GDM1 (cell line): ENCODE results near the gene BTBD10.

Source experiments
- DNase-seq: peaks from one replicate; lab custom pipeline; 2025; lab: John Stamatoyannopoulos, UW

BTBD10 gene

GRCh38 chr11:13462901-13463778 lies at the start of gene BTBD10:
Gene BTBD10, minus strand, starts transcription at chr11:13463222. Its CDS starts 18,098 bp downstream, at chr11:13445124.
- DNase-seq = peak; percentile 94

- no peak for DNase-seq
These were observed 40.4 kb upstream of the BTBD10 start for GRCh38 chr11:13503393-13503792.

- DNase-seq = no peak
These were observed 39.5 kb upstream of the BTBD10 start for GRCh38 chr11:13502492-13502891.

GRCh38 chr11:13495929-13496328 lies 32.9 kb upstream of the BTBD10 start, which contains the start of gene PTH:
Gene PTH, minus strand, starts transcription at chr11:13495997. Its CDS starts 3,142 bp downstream, at chr11:13492855.
- no peak for DNase-seq

- DNase-seq = no peak
These were observed 31.0 kb upstream of the BTBD10 start for GRCh38 chr11:13494051-13494450.

- no peak for DNase-seq
These were observed 24.6 kb upstream of the BTBD10 start for GRCh38 chr11:13487661-13488030.

- no peak for DNase-seq
These were observed 24.1 kb upstream of the BTBD10 start for GRCh38 chr11:13486926-13487660.

- DNase-seq = no peak
These were observed 17.2 kb upstream of the BTBD10 start for GRCh38 chr11:13480198-13480597.

- DNase-seq = no peak
These were observed 16.7 kb upstream of the BTBD10 start for GRCh38 chr11:13479688-13480087.

- DNase-seq = no peak
These were observed 12.1 kb upstream of the BTBD10 start for GRCh38 chr11:13475091-13475490.

GRCh38 chr11:13473013-13473722 lies 10.1 kb upstream of the BTBD10 start:
- DNase-seq = no peak

GRCh38 chr11:13468750-13469149 lies 5.7 kb upstream of the BTBD10 start:
- DNase-seq = no peak

GRCh38 chr11:13465909-13466371 lies 2.9 kb upstream of the BTBD10 start:
- DNase-seq = no peak

GRCh38 chr11:13463779-13464290 lies 813 bp upstream of the BTBD10 start:
- DNase-seq = no peak

- DNase-seq = peak; percentile 39
These were observed 616 bp downstream of the BTBD10 start for GRCh38 chr11:13462311-13462900.

- no peak for DNase-seq
These were observed 1.7 kb downstream of the BTBD10 start for GRCh38 chr11:13461291-13461690.

- no peak for DNase-seq
These were observed 12.1 kb downstream of the BTBD10 start for GRCh38 chr11:13450832-13451397.

- no peak for DNase-seq
These were observed 13.5 kb downstream of the BTBD10 start for GRCh38 chr11:13449522-13449921.

GRCh38 chr11:13448876-13449275 lies 14.1 kb downstream of the BTBD10 start:
- DNase-seq = no peak

- no peak for DNase-seq
These were observed 16.6 kb downstream of the BTBD10 start for GRCh38 chr11:13446444-13446843.

- no peak for DNase-seq
These were observed 17.4 kb downstream of the BTBD10 start for GRCh38 chr11:13445588-13445987.
